Hepatocyte (in vitro differentiated cells): Measurements from ENCODE around the gene ATP13A2.

Experiments
- CTCF ChIP-seq: fragments of 200-600 bp; sonication (generic); IDR thresholded peaks from 2 replicates; pipeline ENCODE4 v1.5.1; 2016; ENCODE audit warnings: antibody characterized with exemption, mild to moderate bottlenecking; ENCODE audit not compliant: poor library complexity
- EZH2phosphoT487 ChIP-seq: fragments of 200-600 bp; sonication (generic); IDR thresholded peaks from one replicate; pipeline ENCODE4 v1.6.1; 2018; ENCODE audit warnings: antibody characterized with exemption, mild to moderate bottlenecking, low read depth, moderate library complexity; ENCODE audit not compliant: unreplicated experiment, severe bottlenecking

GRCh38 chr1:17045634-17046333, 34.1 kb upstream of the ATP13A2 start:
- peak; percentile 78 for TF ChIP-seq CTCF
- no peak for TF ChIP-seq EZH2phosphoT487
